Measurements from ENCODE around the gene DAB2. TPM values are rescaled to one million over a fixed set of nuclear protein-coding genes. Genes with fewer than 3 reads are reported as not detected.

DAB2 gene
- 46.3 and 76.8 TPM in 2 replicates for total RNA-seq

GRCh38 chr5:39424736-39425637 lies at the start of gene DAB2:
Gene DAB2 (minus strand): TSS chr5:39424980. CDS start chr5:39394320, 30,660 bp downstream.

DNA sequence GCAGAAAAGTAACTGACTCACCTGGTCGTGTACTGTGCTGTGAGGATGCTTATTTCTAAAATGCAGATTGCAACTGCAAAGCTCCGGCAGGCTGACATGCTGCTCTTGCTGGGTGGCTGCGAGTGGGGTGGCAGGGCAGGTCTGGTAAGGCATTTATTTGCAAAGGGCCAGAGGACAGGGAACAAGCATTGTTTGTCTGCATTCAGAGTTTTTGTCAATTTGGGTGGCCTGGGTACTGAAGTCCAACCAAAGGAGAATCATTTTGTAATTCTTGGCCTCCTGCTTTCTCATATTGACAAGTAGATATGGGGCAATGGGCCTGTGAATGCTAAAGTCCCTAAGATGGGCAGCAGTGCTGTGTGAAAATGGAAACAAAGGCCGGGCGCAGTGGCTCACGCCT lies 60.4 kb downstream of the DAB2 start, which contains the start of gene C9:
TSS of gene C9 (minus strand) at position 129 of the 400 bp plus-strand sequence. CDS start at position 98, 31 bp downstream.

Other genes with a start within 250 kb of the DAB2 start
- gene FYB1, start 205.4 kb downstream of the DAB2 start, total RNA-seq: under 0.01 TPM in 1 of 2 replicates, not detected in the other
- gene C9, start 60.5 kb downstream of the DAB2 start, total RNA-seq: 0.46 TPM in 1 of 2 replicates, not detected in the other